ENCODE measurements around the gene TAAR1. TPM values are rescaled to one million over a fixed set of nuclear protein-coding genes. Genes with fewer than 3 reads are reported as not detected.

The TAAR1 gene
- total RNA-seq, 1 experiment from 2014 or later, result not detected

- TF ChIP-seq SIN3A (IDR thresholded peaks at IDR 0.05; ENCODE audit: borderline replicate concordance, insufficient read depth, low read depth, low read length), result no peak
- TF ChIP-seq CTCF (IDR thresholded peaks at IDR 0.05), result no peak
- no peak for TF ChIP-seq TCF7L2 (IDR thresholded peaks at IDR 0.05; ENCODE audit: low read depth, low read length)
- no peak for TF ChIP-seq POLR2AphosphoS5 (IDR thresholded peaks at IDR 0.05; ENCODE audit: low read depth, low read length)
- TF ChIP-seq REST (IDR thresholded peaks at IDR 0.05; ENCODE audit: insufficient read depth in 1 of 2, low read depth in 2 of 2, low read length in 1 of 2), result no peak
These were observed 42.3 kb downstream of the TAAR1 start for GRCh38 chr6:132616677-132617076.

GRCh38 chr6:132614554-132614953, 44.4 kb downstream of the TAAR1 start:
- DNase-seq (ENCODE audit: low read depth, low spot score) (no peak), ATAC-seq (no peak)
- BruUV-seq (replicated peaks), result no TSS peak
- Histone ChIP-seq H3K36me3 (ENCODE audit: control insufficient read depth, insufficient read depth, low read length) (no peaks in the 10 kb centered on the region), H3K9me3 (ENCODE audit: control insufficient read depth, insufficient read depth, low read depth, low read length) (no peaks in the 10 kb centered on the region), H3K4me1 (ENCODE audit: control insufficient read depth, insufficient read depth, low read length) (no peaks in the 10 kb centered on the region), H3K27ac (ENCODE audit: low read length) (no peak overlapping the region), H3K27me3 (ENCODE audit: control insufficient read depth, insufficient read depth, low read length) (no peaks in the 10 kb centered on the region; the same call in 1 of the 2 replicates), H3K4me3 (ENCODE audit: low read depth in 2 of 2, low read length in 2 of 2) (peak overlapping the region; percentile 5 to 43; a peak in 3 of 4 replicates)
- in situ Hi-C loops (cut with HindIII; ENCODE audit: low pct_unique_long_range_greater_than_20kb, low sequenced_read_pairs) (no loop called here), intact Hi-C loops (cut with micrococcal nuclease; ENCODE audit: unreplicated experiment) (no loop called here)
- ChIA-PET POLR2A (no interaction called here), CTCF (no interaction called here)
- TF ChIP-seq REST (IDR thresholded peaks at IDR 0.05; ENCODE audit: insufficient read depth in 1 of 2, low read depth in 2 of 2, low read length in 1 of 2) (no peak), TCF7L2 (IDR thresholded peaks at IDR 0.05; ENCODE audit: low read depth, low read length) (no peak), CTCF (IDR thresholded peaks at IDR 0.05) (no peak), POLR2AphosphoS5 (IDR thresholded peaks at IDR 0.05; ENCODE audit: low read depth, low read length) (no peak), SIN3A (IDR thresholded peaks at IDR 0.05; ENCODE audit: borderline replicate concordance, insufficient read depth, low read depth, low read length) (no peak)

More at GRCh38 chr6:132616677-132617076, 42.3 kb downstream of the TAAR1 start:
- H3K36me3 ChIP-seq (ENCODE audit: control insufficient read depth, insufficient read depth, low read length), result no peaks in the 10 kb centered on the region
- CTCF ChIA-PET, result no interaction called here
- BruUV-seq (replicated peaks), result no TSS peak
- ATAC-seq (no peak), DNase-seq (ENCODE audit: low read depth, low spot score) (no peak)
- H3K27ac ChIP-seq (ENCODE audit: low read length), result no peak overlapping the region
- H3K4me3 ChIP-seq (ENCODE audit: low read depth in 2 of 2, low read length in 2 of 2), result no peak overlapping the region
- H3K9me3 ChIP-seq (ENCODE audit: control insufficient read depth, insufficient read depth, low read depth, low read length), result no peaks in the 10 kb centered on the region
- intact Hi-C loops (cut with micrococcal nuclease; ENCODE audit: unreplicated experiment), result no loop called here
- H3K27me3 ChIP-seq (ENCODE audit: control insufficient read depth, insufficient read depth, low read length), result no peaks in the 10 kb centered on the region; the same call in 1 of the 2 replicates
- no peaks in the 10 kb centered on the region for H3K4me1 ChIP-seq (ENCODE audit: control insufficient read depth, insufficient read depth, low read length)
- POLR2A ChIA-PET, result no interaction called here
- in situ Hi-C loops (cut with HindIII; ENCODE audit: low pct_unique_long_range_greater_than_20kb, low sequenced_read_pairs), result no loop called here

Data from Panc1 (cell line).